OCI-LY7 (cell line): ENCODE results near the gene DIPK1B.

ENCODE experiments used
- CTCF ChIP-seq: fragments of 200-600 bp; sonication (generic); conservative IDR thresholded peaks from 2 replicates; pipeline ENCODE4 v1.5.1; 2014; ENCODE audit warnings: mild to moderate bottlenecking, antibody characterized with exemption, low read length, moderate library complexity, mixed read lengths
- EZH2phosphoT487 ChIP-seq: fragments of 200-600 bp; sonication (generic); IDR thresholded peaks from 2 replicates; pipeline ENCODE4 v1.6.1; 2018; ENCODE audit warnings: low read depth, borderline replicate concordance, mild to moderate bottlenecking, mixed run types, antibody characterized with exemption, low read length, moderate library complexity, mixed read lengths

- TF ChIP-seq CTCF (no peak), EZH2phosphoT487 (no peak)
These were observed 50.7 kb downstream of the DIPK1B start for GRCh38 chr9:136762915-136763648.
